Activated T-helper 2 cell treated with anti-CD3 and anti-CD28 coated beads, Interferon-gamma antibody, Interleukin-2, Interleukin-4, amounts not matched to agents 10 μg/mL and 5 μg/mL and 100 μg/mL, durations not matched to agents 14 hours and 24 hours and 36 hours (primary cell): ENCODE data around the gene STRA6. TPM values are rescaled to one million over a fixed set of nuclear protein-coding genes. Genes with fewer than 3 reads are reported as not detected.

Source experiments
- DNase-seq: peaks from one replicate; pipeline ENCODE4 v3.0.0; 2021; ENCODE audit warnings: low spot score
- H3K27ac Mint-ChIP-seq: one replicate; pipeline ENCODE4 v1.8.0; 2021; ENCODE audit warnings: mixed read lengths
- H3K27me3 Mint-ChIP-seq: one replicate; pipeline ENCODE4 v1.8.0; 2021; ENCODE audit warnings: low read depth, mixed read lengths
- H3K36me3 Mint-ChIP-seq: one replicate; pipeline ENCODE4 v1.8.0; 2021; ENCODE audit warnings: low read depth, mixed read lengths
- H3K4me1 Mint-ChIP-seq: one replicate; pipeline ENCODE4 v1.8.0; 2021; ENCODE audit warnings: low read depth, mixed read lengths
- H3K4me3 Mint-ChIP-seq: one replicate; pipeline ENCODE4 v1.8.0; 2021; ENCODE audit warnings: low read depth, mild to moderate bottlenecking, moderate library complexity, mixed read lengths
- H3K9me3 Mint-ChIP-seq: one replicate; pipeline ENCODE4 v1.8.0; 2021; ENCODE audit warnings: mixed read lengths
- intact Hi-C: fragments of 100-400 bp; cut with micrococcal nuclease; formaldehyde crosslinking; loops from one replicate; pipeline ENCODE4 v1.15.1; 2023
- total RNA-seq: library from RNA; stranded (reverse); gene quantifications from 2 replicates; pipeline ENCODE4 v1.2.3, GENCODE V29; 2022

Gene STRA6
- total RNA-seq, 1 donor from 2014 or later, result not detected

DNA sequence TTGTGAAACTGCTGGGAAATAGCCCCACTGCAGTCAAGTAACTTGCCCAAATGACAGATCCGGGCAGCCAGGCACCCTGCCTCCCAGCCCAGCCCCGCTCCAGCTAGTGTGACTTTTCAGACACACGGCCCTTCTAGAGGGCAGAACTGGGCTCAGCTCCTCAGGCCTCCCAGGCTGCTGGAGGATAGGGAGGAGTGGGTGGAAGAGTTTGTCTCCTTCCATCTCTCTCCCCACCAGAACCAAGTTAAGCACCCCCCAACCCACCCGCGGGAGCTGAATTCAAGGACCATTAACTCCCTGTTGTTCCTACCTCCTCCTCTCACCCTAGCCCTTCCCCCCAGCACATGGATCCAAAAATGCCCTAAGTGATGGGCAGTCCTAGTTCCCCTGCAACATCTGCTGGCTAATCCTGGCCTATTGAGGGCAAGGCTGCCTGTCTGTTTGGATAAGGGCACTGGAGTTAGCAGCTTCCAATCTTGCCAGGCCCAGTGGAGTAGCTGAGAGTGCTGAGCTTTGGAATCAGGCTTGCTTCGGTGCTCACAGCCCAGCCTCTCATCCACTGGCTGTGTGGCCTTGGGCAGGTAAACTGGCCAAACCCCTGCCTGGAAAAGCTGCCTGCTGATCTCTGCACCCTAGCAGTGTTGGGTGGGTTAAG is 36.6 kb upstream of the STRA6 start:
- DNase-seq, result no peak
- no peak overlapping the region for H3K27ac Mint-ChIP-seq

DNA sequence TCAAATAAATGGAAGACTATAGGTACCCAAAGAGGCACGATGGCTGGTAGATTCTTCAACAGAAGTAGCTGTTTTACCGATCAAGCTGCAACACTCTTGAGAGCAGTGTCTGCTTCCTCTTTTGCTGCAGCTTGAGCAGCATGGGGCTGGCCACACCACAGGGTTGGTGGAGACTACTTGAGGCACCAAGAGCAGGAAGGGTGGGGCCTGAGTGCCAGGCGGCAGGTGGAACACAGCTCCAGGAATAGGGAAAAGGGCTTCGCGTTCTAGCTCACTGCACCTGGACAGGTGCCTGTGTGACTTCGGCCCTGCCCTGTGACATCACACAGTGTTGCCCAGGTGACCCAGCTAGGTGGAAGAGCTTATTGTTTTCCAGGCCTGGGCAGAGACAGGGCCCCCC is 33.4 kb upstream of the STRA6 start, which contains the start of gene CCDC33:
CCDC33 (plus strand) TSS at position 365 of the 400 bp plus-strand sequence. CDS start 394 bp downstream, outside the sequence.
- Mint-ChIP-seq H3K9me3 (no peaks in the 10 kb centered on the region), H3K36me3 (no peaks in the 10 kb centered on the region), H3K4me3 (no peak within 1 kb of the TSS), H3K27me3 (peaks cover 2% of the 10 kb centered on the region), H3K27ac (no peak within 1 kb of the TSS), H3K4me1 (no peaks in the 10 kb centered on the region)
- intact Hi-C loops, result no loop called here
- DNase-seq, result no peak

More for the DNA sequence above, 36.6 kb upstream of the STRA6 start:
- H3K4me1 Mint-ChIP-seq, result no peaks in the 10 kb centered on the region
- intact Hi-C loops, result no loop called here
- H3K27me3 Mint-ChIP-seq, result peaks cover 6% of the 10 kb centered on the region
- H3K4me3 Mint-ChIP-seq, result no peak overlapping the region
- H3K36me3 Mint-ChIP-seq, result no peaks in the 10 kb centered on the region
- H3K9me3 Mint-ChIP-seq, result no peaks in the 10 kb centered on the region

GRCh38 chr15:74234598-74234875 is 31.9 kb upstream of the STRA6 start:
- Mint-ChIP-seq H3K27me3 (peaks cover 2% of the 10 kb centered on the region), H3K4me3 (no peak overlapping the region), H3K9me3 (no peaks in the 10 kb centered on the region), H3K27ac (no peak overlapping the region), H3K36me3 (no peaks in the 10 kb centered on the region), H3K4me1 (no peaks in the 10 kb centered on the region)
- intact Hi-C loops, result no loop called here
- DNase-seq, result no peak

- H3K9me3 Mint-ChIP-seq, result no peaks in the 10 kb centered on the region
- no peak for DNase-seq
- no peak overlapping the region for H3K27ac Mint-ChIP-seq
- no peak overlapping the region for H3K4me3 Mint-ChIP-seq
- peaks cover 2% of the 10 kb centered on the region for H3K27me3 Mint-ChIP-seq
- H3K36me3 Mint-ChIP-seq, result no peaks in the 10 kb centered on the region
- intact Hi-C loops, result no loop called here
- H3K4me1 Mint-ChIP-seq, result no peaks in the 10 kb centered on the region
Measured at GRCh38 chr15:74233851-74234597, 31.4 kb upstream of the STRA6 start.

GRCh38 chr15:74233373-74233772 is 30.8 kb upstream of the STRA6 start:
- DNase-seq, result no peak
- Mint-ChIP-seq H3K27me3 (peaks cover 2% of the 10 kb centered on the region), H3K9me3 (no peaks in the 10 kb centered on the region), H3K36me3 (no peaks in the 10 kb centered on the region), H3K4me3 (no peak overlapping the region), H3K4me1 (no peaks in the 10 kb centered on the region), H3K27ac (no peak overlapping the region)
- intact Hi-C loops, result no loop called here

- Mint-ChIP-seq H3K27me3 (peaks cover 2% of the 10 kb centered on the region), H3K4me1 (no peaks in the 10 kb centered on the region), H3K4me3 (no peak overlapping the region), H3K36me3 (no peaks in the 10 kb centered on the region), H3K27ac (no peak overlapping the region), H3K9me3 (no peaks in the 10 kb centered on the region)
- intact Hi-C loops, result no loop called here
- DNase-seq, result no peak
Measured at GRCh38 chr15:74231475-74231874, 28.9 kb upstream of the STRA6 start.

GRCh38 chr15:74229686-74230085 is 27.1 kb upstream of the STRA6 start:
- Mint-ChIP-seq H3K27me3 (peaks cover 9% of the 10 kb centered on the region), H3K36me3 (no peaks in the 10 kb centered on the region), H3K9me3 (no peaks in the 10 kb centered on the region), H3K27ac (no peak overlapping the region), H3K4me3 (no peak overlapping the region), H3K4me1 (no peaks in the 10 kb centered on the region)
- no peak for DNase-seq
- intact Hi-C loops, result no loop called here

- intact Hi-C loops, result no loop called here
- Mint-ChIP-seq H3K27me3 (peaks cover 17% of the 10 kb centered on the region), H3K4me1 (no peaks in the 10 kb centered on the region), H3K9me3 (no peaks in the 10 kb centered on the region), H3K4me3 (no peak overlapping the region), H3K27ac (no peak overlapping the region), H3K36me3 (no peaks in the 10 kb centered on the region)
- DNase-seq, result no peak
Measured at GRCh38 chr15:74228723-74229081, 26.1 kb upstream of the STRA6 start.

GRCh38 chr15:74227968-74228722 is 25.6 kb upstream of the STRA6 start:
- no peaks in the 10 kb centered on the region for H3K36me3 Mint-ChIP-seq
- no peaks in the 10 kb centered on the region for H3K9me3 Mint-ChIP-seq
- intact Hi-C loops, result no loop called here
- no peak for DNase-seq
- H3K27me3 Mint-ChIP-seq, result peaks cover 22% of the 10 kb centered on the region
- no peaks in the 10 kb centered on the region for H3K4me1 Mint-ChIP-seq
- H3K27ac Mint-ChIP-seq, result no peak overlapping the region
- H3K4me3 Mint-ChIP-seq, result no peak overlapping the region

- no peak for DNase-seq
- Mint-ChIP-seq H3K4me3 (no peak overlapping the region), H3K27me3 (peaks cover 27% of the 10 kb centered on the region), H3K9me3 (no peaks in the 10 kb centered on the region), H3K27ac (no peak overlapping the region), H3K36me3 (no peaks in the 10 kb centered on the region), H3K4me1 (no peaks in the 10 kb centered on the region)
- intact Hi-C loops, result no loop called here
Measured at GRCh38 chr15:74226761-74227540, 24.4 kb upstream of the STRA6 start.

- Mint-ChIP-seq H3K36me3 (no peaks in the 10 kb centered on the region), H3K4me1 (no peaks in the 10 kb centered on the region)
Measured at GRCh38 chr15:74225928-74226327, 23.3 kb upstream of the STRA6 start.

GRCh38 chr15:74222240-74223119 is 19.9 kb upstream of the STRA6 start:
- no peaks in the 10 kb centered on the region for H3K36me3 Mint-ChIP-seq
- H3K27me3 Mint-ChIP-seq, result peaks cover 28% of the 10 kb centered on the region
- no peak for DNase-seq
- intact Hi-C loops, result no loop called here
- H3K4me3 Mint-ChIP-seq, result no peak overlapping the region
- no peaks in the 10 kb centered on the region for H3K9me3 Mint-ChIP-seq
- no peak overlapping the region for H3K27ac Mint-ChIP-seq
- H3K4me1 Mint-ChIP-seq, result no peaks in the 10 kb centered on the region

More at GRCh38 chr15:74225928-74226327, 23.3 kb upstream of the STRA6 start:
- no peak for DNase-seq
- Mint-ChIP-seq H3K27me3 (peaks cover 27% of the 10 kb centered on the region), H3K27ac (no peak overlapping the region), H3K4me3 (no peak overlapping the region), H3K9me3 (no peaks in the 10 kb centered on the region)
- intact Hi-C loops, result no loop called here
